Left forelimb (tissue), 1 donor: ENCODE data around the gene KCNA5.

Experiments used
- DNase-seq: peaks from one replicate; pipeline ENCODE4 v3.0.0-alpha.2; 2018; ENCODE audit warnings: low spot score

Gene KCNA5

GRCh38 chr12:5064913-5065490 lies 21.3 kb downstream of the KCNA5 start:
- no peak for DNase-seq

GRCh38 chr12:5066251-5066650 lies 22.6 kb downstream of the KCNA5 start:
- no peak for DNase-seq

GRCh38 chr12:5068126-5068525 lies 24.4 kb downstream of the KCNA5 start:
- DNase-seq, result no peak

- no peak for DNase-seq
These were observed 24.9 kb downstream of the KCNA5 start for GRCh38 chr12:5068619-5069018.

GRCh38 chr12:5070090-5070489 lies 26.4 kb downstream of the KCNA5 start:
- DNase-seq, result no peak

GRCh38 chr12:5071496-5071895 lies 27.8 kb downstream of the KCNA5 start:
- DNase-seq, result no peak

GRCh38 chr12:5072311-5072710 lies 28.6 kb downstream of the KCNA5 start:
- no peak for DNase-seq

GRCh38 chr12:5073054-5073453 lies 29.4 kb downstream of the KCNA5 start:
- no peak for DNase-seq

GRCh38 chr12:5073853-5074252 lies 30.2 kb downstream of the KCNA5 start:
- no peak for DNase-seq

- DNase-seq, result no peak
These were observed 33.1 kb downstream of the KCNA5 start for GRCh38 chr12:5076761-5077160.

- no peak for DNase-seq
These were observed 34.7 kb downstream of the KCNA5 start for GRCh38 chr12:5078423-5078822.

GRCh38 chr12:5081016-5081415 lies 37.3 kb downstream of the KCNA5 start:
- DNase-seq, result no peak

GRCh38 chr12:5083955-5084849 lies 40.5 kb downstream of the KCNA5 start:
- no peak for DNase-seq

GRCh38 chr12:5085896-5086295 lies 42.2 kb downstream of the KCNA5 start:
- no peak for DNase-seq

GRCh38 chr12:5087831-5088554 lies 44.3 kb downstream of the KCNA5 start:
- DNase-seq, result no peak

- DNase-seq, result no peak
These were observed 45.0 kb downstream of the KCNA5 start for GRCh38 chr12:5088586-5089264.

GRCh38 chr12:5094551-5094950 lies 50.9 kb downstream of the KCNA5 start:
- DNase-seq, result no peak

- no peak for DNase-seq
These were observed 51.3 kb downstream of the KCNA5 start for GRCh38 chr12:5094986-5095385.
